Measurements from ENCODE around the gene THAP4. TPM values are rescaled to one million over a fixed set of nuclear protein-coding genes. Genes with fewer than 3 reads are reported as not detected.

The THAP4 gene
- total and polyA plus RNA-seq, 2 of the 13 experiments (the other 11 are each of a cell fraction or from before 2014, with no cell fraction given): 59.7 to 75.7 TPM

DNA sequence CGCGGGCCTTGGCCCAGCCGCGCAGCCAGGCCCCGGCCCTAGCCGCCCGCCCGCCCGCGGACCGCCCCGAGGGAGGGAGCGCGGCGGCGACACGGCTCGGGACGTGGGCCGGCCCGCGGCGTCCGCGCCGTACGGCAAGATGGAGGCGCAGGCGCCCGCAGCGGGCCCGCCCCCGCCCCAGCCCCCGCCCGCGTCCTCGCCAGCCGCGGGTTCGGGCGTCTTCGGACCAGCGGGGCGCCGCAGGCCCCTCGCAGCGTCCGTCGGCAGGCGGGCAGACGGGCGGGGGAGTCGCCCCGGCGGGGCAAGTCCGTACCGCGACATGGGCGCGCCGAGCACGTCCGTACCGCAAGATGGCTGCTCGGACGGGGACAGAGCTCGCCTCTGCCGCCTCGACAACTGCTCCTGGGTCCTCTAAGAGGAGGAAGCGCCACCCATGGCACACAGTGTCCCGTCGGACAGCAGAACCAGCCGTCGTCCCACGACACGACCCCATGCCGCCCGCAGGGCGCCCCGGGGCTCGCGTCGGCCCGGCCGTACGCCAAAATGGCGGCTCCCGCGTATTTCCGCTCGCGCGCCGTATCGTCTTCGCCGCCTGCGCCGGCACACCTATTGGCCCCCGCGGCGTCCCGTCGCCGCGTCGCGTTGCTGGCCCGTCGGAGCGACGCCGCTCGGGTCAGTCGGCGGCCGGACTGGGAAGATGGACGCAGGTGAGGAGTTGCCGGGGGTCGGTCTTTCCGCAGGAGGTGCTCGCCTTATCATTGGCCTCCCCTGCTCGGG is at the start of gene THAP4, which contains the start of gene ATG4B (continued):
- TF ChIP-seq ZHX1 (CRISPR knock-in tag; IDR thresholded peaks at IDR 0.05; ENCODE audit: low read depth) (peak; percentile 99), ZNF432 (CRISPR knock-in tag; IDR thresholded peaks at IDR 0.05; ENCODE audit: borderline replicate concordance) (no peak), ELF3 (CRISPR knock-in tag; IDR thresholded peaks at IDR 0.05) (peak; percentile 84), RNF2 (conservative IDR thresholded peaks at IDR 0.05; ENCODE audit: low read depth) (0 out of 2 replicates have a peak, but pooled peaks have one; percentile 23), ZNF503 (CRISPR knock-in tag; IDR thresholded peaks at IDR 0.05) (peak; percentile 75; the same call in 1 of the 2 replicates), FIP1L1 (IDR thresholded peaks at IDR 0.05; ENCODE audit: borderline replicate concordance, insufficient read depth, low read depth, low read length) (no peak), BRD4 (CRISPR knock-in tag; IDR thresholded peaks at IDR 0.05) (peak; percentile 84; the same call in 1 of the 2 replicates), MATR3 (CRISPR knock-in tag; IDR thresholded peaks at IDR 0.05) (no peak), ZNF367 (CRISPR knock-in tag; IDR thresholded peaks at IDR 0.05; ENCODE audit: borderline replicate concordance) (no peak; the same call in 1 of the 2 replicates)
- TF ChIP-seq, protein P1, sequence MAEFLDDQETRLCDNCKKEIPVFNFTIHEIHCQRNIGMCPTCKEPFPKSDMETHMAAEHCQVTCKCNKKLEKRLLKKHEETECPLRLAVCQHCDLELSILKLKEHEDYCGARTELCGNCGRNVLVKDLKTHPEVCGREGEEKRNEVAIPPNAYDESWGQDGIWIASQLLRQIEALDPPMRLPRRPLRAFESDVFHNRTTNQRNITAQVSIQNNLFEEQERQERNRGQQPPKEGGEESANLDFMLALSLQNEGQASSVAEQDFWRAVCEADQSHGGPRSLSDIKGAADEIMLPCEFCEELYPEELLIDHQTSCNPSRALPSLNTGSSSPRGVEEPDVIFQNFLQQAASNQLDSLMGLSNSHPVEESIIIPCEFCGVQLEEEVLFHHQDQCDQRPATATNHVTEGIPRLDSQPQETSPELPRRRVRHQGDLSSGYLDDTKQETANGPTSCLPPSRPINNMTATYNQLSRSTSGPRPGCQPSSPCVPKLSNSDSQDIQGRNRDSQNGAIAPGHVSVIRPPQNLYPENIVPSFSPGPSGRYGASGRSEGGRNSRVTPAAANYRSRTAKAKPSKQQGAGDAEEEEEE (CRISPR knock-in tag; IDR thresholded peaks at IDR 0.05; ENCODE audit: borderline replicate concordance): no peak
- TF ChIP-seq, protein P2, sequence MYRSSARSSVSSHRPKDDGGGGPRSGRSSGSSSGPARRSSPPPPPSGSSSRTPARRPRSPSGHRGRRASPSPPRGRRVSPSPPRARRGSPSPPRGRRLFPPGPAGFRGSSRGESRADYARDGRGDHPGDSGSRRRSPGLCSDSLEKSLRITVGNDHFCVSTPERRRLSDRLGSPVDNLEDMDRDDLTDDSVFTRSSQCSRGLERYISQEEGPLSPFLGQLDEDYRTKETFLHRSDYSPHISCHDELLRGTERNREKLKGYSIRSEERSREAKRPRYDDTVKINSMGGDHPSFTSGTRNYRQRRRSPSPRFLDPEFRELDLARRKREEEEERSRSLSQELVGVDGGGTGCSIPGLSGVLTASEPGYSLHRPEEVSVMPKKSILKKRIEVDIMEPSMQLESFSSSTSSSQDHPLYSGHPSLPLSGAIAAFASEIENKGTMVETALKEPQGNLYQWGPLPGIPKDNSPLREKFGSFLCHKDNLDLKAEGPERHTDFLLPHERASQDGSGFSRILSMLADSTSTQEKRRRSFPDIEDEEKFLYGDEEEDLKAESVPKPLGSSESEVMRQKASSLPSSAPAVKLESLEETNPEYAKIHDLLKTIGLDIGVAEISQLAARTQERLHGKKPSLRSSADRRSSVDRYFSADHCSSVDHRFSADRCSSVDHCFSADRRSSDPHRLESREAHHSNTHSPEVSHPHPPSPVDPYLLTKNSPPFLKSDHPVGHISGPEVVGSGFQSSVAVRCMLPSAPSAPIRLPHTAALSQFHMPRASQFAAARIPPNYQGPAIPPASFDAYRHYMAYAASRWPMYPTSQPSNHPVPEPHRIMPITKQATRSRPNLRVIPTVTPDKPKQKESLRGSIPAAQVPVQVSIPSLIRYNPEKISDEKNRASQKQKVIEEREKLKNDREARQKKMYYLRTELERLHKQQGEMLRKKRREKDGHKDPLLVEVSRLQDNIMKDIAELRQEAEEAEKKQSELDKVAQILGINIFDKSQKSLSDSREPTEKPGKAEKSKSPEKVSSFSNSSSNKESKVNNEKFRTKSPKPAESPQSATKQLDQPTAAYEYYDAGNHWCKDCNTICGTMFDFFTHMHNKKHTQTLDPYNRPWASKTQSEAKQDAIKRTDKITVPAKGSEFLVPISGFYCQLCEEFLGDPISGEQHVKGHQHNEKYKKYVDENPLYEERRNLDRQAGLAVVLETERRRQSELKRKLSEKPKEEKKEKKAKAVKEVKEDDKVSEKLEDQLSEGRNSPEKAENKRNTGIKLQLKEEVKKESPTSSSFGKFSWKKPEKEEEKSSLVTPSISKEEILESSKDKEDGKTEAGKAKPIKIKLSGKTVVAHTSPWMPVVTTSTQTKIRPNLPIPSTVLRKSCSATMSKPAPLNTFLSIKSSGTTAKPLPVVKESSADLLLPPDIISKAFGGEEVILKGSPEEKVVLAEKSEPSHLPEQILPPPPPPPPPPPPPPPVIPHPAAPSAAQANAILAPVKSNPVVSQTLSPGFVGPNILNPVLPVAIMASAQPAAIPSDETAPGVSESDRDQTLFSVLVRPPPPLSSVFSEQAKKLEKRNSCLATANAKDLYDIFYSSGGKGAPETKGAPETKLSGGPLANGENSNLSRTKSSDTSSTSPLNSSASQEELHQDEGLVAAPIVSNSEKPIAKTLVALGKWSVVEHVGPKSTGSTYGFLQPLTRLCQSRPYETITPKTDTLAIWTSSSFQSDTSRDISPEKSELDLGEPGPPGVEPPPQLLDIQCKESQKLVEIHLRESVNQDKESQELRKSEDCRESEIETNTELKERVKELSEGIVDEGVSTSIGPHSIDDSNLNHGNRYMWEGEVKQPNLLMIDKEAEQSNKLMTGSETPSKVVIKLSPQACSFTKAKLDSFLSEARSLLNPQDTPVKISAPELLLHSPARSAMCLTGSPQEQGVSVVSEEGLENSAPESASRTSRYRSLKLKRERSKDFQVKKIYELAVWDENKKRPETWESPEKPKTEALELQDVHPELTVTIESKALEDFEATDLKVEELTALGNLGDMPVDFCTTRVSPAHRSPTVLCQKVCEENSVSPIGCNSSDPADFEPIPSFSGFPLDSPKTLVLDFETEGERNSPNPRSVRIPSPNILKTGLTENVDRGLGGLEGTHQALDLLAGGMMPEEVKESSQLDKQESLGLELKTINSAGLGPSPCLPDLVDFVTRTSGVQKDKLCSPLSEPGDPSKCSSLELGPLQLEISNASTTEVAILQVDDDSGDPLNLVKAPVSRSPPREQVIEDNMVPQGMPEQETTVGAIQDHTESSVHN (CRISPR knock-in tag; IDR thresholded peaks at IDR 0.05): 0 out of 2 replicates have a peak, but pooled peaks have one; percentile 82
